HG02870 (cell line): ENCODE results near the gene CELA3B.
"Not testable (repeated sequence)": the region's sequence is repeated elsewhere in the genome, so short reads cannot be mapped to it uniquely, and the experiment has no call there.

Experiments used
- ATAC-seq: cut with Tn5 transposase; IDR thresholded peaks from one replicate; pipeline ENCODE4 v1.9.1; 2021; ENCODE audit warnings: mild to moderate bottlenecking, moderate library complexity; ENCODE audit not compliant: unreplicated experiment

Gene CELA3B

DNA sequence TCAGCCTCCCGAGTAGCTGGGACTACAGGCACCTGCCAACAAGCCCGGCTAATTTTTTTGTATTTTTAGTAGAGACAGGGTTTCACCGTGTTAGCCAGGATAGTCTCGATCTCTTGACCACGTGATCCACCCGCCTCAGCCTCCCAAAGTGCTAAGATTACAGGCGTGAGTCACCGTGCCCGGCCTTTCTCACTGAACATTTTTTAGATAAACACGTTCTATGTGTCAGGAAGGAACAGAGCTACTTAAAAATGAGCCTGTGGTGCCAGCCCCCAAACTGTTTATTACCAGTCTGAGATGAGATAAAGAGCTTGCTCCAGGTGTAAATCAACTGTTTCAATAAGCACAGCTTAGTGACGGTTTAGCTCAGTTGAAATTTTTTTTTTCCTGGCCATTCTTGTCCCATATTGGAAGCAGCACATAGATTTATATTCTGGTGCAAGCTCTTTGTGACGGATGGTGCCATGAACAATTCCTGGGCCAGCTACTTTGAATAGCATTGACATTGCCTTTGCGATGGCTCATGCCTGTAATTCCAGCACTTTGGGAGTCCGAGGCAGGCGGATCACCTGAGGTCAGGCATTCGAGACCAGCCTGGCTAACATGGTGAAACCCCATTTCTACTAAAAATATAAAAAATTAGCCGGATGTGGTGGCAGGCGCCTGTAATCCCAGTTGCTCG lies 33.7 kb upstream of the CELA3B start:
- ATAC-seq: not testable (repeated sequence)

DNA sequence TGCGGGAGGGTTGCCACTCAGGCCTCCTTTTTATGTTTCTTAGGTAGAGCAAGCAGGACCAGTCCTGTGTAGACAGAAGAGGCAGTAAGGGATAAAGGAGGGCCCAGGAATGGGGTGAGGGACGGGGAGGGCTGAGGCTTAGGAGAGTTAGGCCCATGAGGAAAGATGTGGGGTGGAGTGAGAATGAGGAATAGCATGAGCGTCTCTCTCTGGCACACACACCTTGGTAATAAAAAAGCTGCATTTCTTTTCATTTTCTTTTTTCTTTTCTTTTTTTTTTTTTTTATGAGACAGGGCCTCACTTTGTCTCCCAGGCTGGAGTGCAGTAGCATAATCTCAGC lies 32.1 kb upstream of the CELA3B start:
- ATAC-seq: no peak

DNA sequence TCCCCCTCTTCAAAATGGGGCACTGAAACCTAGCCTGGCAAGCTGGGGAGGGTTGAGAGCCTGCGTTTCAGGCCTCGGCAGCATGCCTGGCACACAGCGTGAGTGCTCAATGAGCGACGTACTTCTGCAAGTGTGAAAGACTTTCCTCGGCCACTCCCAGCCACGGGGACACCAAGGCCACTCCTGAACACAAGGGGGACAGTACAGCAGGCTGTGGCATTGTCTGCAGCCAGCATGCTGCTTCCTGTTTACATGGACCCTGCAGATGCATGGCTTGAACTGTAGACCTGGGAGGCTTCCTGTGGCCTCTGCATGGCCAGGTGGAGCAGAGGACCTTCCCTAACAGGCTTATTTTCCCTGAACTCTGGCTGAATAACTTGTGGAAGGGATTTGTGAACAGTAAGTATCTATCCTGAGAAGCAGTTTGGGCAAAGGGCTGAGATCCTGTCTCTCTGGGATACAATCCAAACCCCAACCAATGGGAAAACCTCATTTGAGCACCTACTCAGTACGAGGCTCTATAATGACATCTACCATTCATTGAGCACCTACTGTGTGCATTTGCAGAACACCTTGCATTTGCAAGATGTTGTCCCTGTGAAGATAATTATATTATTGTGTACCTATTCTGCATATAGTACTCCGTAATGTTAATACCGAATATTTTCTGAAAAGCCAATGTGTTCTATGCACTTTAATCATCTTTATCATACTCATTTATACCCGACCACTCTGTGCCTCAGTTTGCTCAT lies 29.8 kb upstream of the CELA3B start:
- ATAC-seq: no peak

DNA sequence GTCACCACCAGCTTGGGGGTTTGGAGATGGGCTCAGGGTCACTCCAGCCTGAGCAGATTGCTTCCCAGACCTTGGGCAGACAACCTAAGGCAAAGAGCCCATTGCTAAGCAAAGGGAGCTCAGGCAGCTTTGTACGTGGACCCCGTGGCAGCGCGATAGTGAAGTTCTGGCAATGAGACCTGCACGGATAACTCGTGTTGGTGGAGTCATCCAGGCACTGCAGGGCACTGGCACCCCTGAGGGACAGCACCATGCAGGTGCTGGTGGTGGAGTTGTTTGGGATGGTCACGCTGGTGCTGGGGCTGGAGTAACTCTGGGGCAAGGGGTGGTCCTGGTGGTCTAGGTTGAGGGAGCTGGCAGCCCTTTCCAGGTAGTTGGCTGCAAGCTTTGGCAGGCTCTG lies 26.1 kb upstream of the CELA3B start:
- ATAC-seq: no peak

DNA sequence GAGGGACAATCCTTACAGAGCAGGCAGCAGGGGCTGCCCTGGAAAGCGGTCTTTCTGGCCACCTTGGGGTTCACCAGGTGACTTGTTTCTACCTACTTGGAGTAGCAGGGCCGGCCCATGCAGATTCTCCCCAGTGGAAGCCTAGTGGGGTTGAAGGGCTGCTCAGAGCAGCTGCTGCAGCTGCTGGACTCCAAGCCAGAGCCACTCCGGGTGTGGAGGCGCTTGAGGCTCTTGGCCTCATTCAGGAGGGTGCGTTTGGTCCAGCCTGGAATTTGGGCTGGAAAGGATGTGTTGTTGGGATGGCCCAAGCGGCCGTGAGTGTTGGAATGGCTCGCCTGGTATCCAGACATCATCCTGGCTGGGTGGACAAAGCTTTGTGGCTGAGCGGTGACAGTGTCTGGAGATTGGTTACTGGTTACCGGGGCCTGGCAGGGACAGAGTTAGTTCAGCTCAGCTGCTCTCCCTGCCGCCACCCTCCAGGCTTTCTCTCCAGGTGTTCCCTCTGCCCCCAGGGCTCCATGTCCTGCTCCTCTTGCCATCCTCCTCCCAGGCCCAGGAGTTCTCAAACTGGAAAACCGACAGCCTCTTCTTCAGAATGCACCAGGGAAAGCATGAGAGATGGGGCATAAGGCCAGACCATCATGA lies 25.5 kb upstream of the CELA3B start:
- no peak for ATAC-seq

DNA sequence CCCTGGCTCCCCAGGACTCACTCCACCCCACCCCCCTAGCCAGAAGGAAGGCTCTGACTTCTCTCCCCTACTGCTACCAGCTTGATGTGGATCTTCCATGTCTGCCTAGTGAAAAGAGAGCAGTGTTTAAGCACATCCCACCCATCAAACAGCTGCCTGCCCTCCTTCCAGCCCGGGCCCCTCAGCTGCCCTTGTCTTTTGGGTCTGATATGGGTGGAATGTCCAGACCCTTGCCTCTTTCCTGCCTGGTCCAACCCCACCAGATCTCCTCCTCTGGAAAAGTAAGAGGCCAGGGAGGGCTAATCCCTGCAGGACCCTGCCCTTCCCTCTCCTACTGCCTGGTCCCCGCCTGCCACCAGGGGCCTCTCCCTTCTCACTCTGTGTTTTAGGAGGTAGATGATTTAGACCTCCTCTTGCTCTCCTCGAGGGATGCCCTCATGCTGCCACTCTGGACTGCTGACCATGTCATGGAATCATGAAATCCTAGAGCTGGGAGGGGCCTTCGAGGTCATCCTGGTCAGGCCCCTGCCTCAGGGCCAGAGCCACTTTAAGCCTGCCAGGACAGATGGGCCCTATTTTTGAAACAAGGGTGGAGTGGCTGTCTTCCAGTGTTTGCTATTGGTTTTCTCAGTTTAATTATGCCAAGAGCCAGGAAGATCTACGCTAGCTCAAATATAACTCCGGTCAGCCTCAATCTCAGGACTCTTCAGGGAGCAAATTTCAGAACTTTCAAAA lies 23.9 kb upstream of the CELA3B start:
- no peak for ATAC-seq

DNA sequence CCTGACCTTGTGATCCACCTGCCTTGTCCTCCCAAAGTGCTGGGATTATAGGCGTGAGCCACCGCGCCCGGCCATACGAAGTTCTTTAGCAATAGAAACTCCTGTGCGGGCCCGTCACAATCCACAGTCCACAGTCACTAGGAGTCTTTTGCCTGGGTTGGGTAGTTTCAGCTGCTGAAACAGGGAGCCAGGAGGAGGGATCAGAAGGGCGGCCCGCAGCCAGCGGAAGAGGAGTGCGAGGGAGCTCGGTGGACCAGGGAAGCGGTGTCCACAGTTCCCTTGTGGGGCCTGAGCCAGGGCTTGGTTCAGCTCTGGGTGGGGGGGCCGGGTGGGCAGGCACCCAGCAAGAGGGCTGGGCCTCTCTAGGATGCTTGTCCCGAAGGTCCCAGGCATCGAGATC lies 21.8 kb upstream of the CELA3B start:
- ATAC-seq: no peak

DNA sequence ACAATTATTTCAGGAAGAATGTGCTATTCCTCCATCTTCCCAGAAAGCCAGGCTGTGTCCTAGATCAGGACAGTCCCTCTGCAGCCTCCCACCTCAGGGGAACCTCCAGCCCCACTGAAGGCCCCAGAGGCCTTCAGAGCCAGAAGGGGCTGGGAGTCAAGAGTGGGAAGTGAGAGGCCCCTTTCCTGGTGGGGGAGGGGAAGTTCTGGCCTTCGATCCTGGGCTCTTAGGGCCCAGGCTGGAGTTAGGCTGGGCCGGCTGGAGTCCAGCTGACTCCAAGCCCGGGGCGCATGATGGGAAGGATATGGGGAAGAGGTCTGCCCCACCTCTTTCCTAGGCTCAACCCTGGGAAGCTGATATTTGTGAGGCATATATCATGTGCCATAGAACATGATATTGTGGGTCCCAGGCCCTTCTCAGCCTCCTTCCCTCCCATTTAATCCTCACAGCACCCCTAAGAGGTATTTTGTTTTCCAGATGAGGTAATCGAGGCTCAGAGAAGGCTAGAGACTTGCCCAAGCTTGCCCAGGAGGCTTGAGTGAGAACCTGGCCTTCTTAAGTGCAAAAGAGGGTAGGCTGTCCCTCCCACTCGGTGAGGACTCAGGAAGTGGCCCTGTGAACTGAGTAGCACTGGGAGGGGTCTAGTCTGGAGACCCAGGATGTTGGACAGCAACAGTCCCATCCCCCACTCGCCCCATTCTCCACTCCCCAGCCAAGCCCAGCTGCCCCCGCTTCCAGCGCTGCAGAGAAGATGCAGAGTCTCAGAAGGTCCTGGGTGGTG lies 21.1 kb upstream of the CELA3B start:
- ATAC-seq: no peak

DNA sequence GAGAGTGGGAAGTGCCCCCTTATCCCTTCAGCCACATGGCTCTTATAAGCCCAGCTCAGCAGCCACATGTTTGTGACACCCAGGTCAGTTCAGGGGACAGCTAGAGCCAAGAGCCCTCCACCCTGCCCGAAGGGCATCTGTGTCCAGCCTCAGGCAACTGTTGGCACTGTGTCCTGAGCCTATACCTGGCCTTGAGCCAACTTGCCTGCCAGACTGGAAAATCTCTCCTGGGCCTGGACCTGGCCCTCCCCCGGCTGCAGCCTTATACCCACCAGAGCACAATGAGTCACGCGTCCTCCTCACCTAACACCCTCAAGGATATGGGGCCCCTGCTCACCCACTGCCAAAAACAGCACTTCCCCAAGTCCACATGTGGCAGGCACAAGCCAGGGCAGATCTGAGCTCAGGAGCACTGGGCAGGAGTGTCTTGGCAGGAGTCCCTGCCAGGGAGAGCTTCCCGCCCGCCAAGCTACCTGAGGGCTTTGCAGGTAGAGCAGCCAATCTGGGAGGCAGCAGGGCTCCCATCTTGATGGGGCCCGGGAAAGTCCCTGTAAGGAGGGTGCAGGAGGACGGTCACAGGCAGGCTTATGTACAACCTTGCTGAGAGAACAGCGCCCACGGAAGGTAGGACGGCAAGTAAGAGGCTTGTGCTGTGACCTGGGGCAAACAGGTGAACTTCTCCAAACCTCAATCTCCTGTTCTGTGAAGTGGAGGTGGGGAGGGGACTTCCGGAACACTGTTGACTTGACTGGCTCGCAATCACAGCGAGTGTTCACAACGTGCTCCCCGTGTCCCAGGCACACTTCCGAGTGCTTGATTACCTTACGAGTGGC lies 19.9 kb upstream of the CELA3B start:
- ATAC-seq: no peak

DNA sequence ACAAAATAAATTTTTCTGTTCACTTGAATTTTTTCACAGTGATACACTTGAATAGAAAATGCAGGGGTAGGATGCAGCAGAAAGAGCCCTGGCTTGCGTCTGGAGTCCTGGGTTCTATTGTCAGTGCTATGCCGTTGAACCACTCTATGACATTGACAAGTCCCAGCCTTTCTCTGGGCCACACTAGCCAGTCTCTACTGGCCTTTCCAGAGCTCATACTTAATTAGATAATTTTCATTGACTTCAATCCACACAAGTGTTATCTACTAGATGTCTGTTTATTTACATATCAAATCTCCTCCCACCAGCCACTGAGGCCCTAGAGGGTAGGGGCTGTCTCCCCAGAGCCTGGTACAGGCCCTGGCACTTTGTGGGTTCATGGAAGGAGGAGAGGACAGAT lies 15.5 kb upstream of the CELA3B start:
- no peak for ATAC-seq

DNA sequence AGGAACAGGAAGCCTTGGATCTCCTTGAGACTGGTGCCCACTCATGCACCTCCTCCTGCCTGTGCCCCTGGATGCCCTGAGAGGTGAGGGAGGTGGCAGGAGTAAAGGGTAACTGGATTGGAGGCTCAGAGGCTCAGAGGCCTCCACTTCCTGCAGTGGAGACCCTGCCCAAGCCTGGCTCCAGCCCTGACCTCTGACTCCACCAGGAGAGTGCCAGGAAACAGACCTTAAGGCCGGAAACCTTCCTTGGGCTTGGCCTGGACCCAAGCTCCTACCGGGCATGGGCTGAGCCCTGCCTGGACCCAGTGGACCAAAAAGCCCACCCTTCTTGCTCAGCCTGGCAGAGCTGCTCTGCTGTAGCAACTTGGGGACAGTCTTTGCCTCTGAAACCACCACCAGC lies 15.0 kb upstream of the CELA3B start:
- ATAC-seq: no peak

DNA sequence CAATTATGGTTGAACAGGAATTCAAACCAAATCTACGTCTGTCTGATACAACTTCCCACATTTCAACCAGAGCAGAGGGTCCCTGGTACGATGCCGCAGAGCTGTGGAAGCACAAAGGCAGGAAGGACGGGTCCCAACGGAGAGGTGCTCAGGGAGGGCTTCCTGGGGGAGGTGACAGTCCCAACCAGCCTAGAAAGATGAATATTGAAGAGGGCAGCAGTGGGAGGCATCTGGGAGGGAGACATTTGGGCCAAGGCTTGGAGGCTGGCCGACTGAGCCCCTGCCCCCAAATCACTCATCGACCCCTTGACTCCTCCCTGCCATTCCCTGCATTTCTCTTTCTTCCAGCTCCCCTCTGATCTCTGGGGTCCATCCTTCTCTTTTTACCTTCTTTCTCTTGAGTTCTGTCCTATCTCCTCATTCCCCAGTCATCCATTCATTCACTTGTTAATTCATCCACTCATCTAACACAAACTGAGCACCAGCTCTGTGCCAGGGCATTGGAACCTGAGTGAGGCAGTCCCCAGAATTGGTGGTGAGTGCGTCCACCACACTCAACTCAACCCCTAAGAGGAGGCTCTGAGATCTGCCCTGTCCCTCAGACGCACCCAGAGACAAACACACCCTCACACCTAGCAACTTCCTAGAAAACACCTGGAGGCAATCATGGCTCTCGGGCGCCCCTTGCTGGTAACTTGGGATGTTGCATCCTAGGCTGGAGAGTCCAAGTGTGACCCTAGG lies 13.2 kb upstream of the CELA3B start:
- no peak for ATAC-seq

DNA sequence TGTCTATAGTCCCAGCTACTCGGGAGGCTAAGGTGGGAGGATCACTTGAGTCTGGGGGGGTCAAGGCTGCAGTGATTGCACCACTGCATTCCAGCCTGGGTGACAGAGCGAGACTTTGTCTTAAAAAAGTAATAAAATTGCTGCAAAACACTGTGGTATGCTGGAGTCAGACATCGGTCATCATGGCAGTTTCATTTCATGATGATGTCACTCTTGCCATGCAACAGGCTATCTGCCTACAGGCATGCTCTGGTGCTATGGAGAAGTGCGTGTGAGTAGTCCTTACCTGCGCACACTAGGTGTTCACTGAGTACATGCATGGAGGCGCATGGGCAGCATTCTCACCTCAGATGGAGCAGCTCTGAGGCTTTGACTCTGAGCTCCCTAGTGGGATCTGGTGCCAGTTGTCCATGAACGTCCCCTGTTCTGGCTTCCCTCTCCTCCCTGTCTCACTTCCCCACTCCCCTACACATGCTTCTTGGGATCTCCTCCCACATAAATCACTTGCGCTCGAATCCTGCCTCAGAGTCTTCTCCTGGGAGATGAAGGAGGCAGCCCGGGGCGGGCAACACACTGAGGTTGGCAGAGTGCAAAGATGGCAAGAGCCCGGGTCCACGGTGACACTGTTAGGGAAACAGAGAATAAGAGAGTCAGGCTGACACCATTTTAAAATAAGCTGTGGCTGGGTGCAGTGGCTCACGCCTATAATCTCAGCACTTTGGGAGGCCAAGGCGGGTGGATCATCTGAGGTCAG lies 10.4 kb upstream of the CELA3B start:
- ATAC-seq: no peak

DNA sequence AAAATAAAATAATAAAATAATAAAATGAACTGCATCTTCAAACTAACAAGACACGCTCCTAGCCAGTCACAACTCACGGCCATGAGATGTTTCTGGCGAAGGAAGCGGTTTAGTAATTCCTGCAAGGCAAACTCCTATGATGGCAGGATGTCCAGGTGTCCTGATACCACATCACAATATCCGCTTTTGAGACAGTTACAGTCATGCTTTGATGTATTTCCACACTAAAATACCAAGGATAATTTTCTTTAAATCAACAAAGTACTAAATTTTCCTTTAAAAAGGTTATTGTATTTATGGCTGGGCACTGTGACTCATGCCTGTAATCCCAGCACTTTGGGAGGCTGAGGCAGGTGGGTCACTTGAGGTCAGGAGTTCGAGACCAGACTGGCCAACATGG lies 9.6 kb upstream of the CELA3B start:
- not testable (repeated sequence) for ATAC-seq

DNA sequence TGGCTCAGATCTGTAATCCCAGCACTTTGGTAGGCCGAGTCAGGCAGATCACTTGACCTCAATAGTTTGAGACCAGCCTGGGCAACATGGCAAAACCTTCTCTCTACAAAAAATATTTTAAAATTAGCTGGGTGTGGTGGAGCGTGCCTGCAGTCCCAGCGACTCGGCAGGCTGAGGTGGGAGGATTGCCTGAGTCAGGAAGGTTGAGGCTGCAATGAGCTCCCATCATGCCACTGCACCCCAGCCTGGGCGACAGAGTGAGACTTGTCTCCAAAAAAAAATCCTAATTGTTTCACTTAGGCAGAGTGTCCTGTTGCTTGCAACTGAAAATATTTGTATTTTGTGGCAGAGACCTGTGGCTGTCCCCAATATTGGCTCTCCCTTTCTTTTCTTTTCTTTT lies 7.8 kb upstream of the CELA3B start:
- ATAC-seq: not testable (repeated sequence)

DNA sequence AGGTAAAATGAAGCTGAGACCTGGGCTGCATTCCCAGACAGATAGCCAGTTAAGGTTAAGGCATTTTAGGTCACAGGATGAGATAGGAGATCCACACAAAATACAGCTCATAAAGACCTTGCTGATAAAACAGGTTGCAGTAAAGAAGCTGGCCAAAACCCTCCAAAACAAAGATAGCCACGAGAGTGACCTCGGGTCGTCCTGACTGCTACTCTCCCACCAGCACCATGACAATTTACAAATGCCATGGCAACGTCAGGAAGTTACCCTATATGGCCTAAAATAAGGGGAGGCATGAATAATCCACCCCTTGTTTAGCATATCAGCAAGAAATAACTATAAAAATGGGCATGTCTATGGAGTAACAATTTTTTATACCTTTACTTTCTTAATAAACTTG lies 6.3 kb upstream of the CELA3B start:
- not testable (repeated sequence) for ATAC-seq

DNA sequence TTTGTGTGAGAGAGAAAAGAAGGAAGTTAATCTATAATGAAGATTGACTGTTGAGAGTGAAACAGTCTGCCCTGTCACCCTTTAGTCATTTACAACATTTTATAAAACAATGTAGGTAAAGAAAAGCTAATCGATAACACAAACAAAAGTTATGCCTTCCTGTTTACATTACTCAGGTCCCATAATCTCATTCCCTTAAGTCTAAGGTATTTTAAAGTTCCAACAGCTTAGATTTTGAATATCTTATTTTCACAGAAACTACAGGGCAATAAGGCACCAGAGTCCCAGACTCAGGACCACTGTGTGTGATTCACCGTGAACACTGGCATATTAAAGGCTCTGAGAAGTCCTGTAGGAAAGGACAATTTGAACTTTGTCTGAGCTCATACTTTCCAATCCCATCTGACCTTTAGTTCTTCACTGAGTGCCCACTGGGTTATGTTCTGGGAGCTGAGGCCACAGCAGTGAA lies 3.8 kb upstream of the CELA3B start:
- not testable (repeated sequence) for ATAC-seq

DNA sequence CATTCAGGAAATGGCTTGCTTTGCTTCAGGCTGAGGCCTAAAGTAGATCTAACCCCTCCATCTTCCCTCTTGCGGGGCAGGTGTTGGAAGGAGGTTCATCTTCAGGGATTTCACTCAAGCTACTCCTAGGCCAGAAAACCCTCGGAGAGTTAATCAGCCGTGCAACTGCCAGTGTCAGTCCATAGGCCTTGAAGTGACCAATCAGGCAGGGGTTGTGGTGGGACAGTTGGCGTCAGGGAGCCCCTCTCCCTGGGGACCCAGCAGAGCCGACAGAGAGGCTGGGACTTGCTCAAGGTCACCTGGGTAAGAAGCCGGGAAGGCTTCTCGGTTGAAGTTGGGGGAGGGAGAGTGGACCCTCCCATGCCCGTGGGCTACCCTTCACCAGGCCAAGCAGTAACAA lies 2.9 kb upstream of the CELA3B start:
- ATAC-seq: not testable (repeated sequence)
